Smooth muscle cell (in vitro differentiated cells): ENCODE data around the gene NUP85. TPM values are rescaled to one million over a fixed set of nuclear protein-coding genes. Genes with fewer than 3 reads are reported as not detected.
A peak's percentile ranks its signal among the peaks of the same experiment; 100 is the strongest.
"Not testable (repeated sequence)": the region's sequence is repeated elsewhere in the genome, so short reads cannot be mapped to it uniquely, and the experiment has no call there.

Source experiments
- DNase-seq: peaks from one replicate; lab custom pipeline; 2025; ENCODE audit not compliant: unreplicated experiment; lab: John Stamatoyannopoulos, UW
- H2AFZ ChIP-seq: fragments of 200-600 bp; sonication (generic); 2 replicates; pipeline ENCODE4 v1.6.0; 2016; ENCODE audit warnings: antibody characterized with exemption, low read depth, mild to moderate bottlenecking
- H3F3A ChIP-seq: fragments of 200-600 bp; sonication (generic); 2 replicates; pipeline ENCODE4 v1.6.0; 2017; ENCODE audit warnings: antibody characterized with exemption, low read depth
- H3K27ac ChIP-seq: fragments of 200-600 bp; sonication (generic); 2 replicates; pipeline ENCODE4 v1.5.1; 2016; ENCODE audit warnings: low read depth, mild to moderate bottlenecking
- H3K27me3 ChIP-seq: fragments of 200-600 bp; sonication (generic); 2 replicates; pipeline ENCODE4 v1.6.1; 2016; ENCODE audit warnings: low read depth, mild to moderate bottlenecking
- H3K36me3 ChIP-seq: fragments of 200-600 bp; sonication (generic); 2 replicates; pipeline ENCODE4 v1.5.1; 2016; ENCODE audit warnings: low read depth
- H3K4me1 ChIP-seq: fragments of 200-600 bp; sonication (generic); 2 replicates; pipeline ENCODE4 v1.5.1; 2016; ENCODE audit warnings: low read depth
- H3K4me2 ChIP-seq: fragments of 200-600 bp; sonication (generic); 2 replicates; pipeline ENCODE4 v1.6.0; 2016; ENCODE audit warnings: mild to moderate bottlenecking
- H3K4me3 ChIP-seq: fragments of 200-600 bp; sonication (generic); 2 replicates; pipeline ENCODE4 v1.5.1; 2016; ENCODE audit warnings: mild to moderate bottlenecking
- H3K79me2 ChIP-seq: fragments of 200-600 bp; sonication (generic); 2 replicates; pipeline ENCODE4 v1.6.0; 2016; ENCODE audit warnings: low read depth, mild to moderate bottlenecking
- H3K9ac ChIP-seq: fragments of 200-600 bp; sonication (generic); 2 replicates; pipeline ENCODE4 v1.6.0; 2016; ENCODE audit warnings: low read depth
- H3K9me3 ChIP-seq: fragments of 200-600 bp; sonication (generic); replicated peaks from 2 replicates; pipeline ENCODE4 v1.5.1; 2016; ENCODE audit warnings: low read depth
- H4K20me1 ChIP-seq: fragments of 200-600 bp; sonication (generic); 2 replicates; pipeline ENCODE4 v1.6.0; 2016; ENCODE audit warnings: low read depth
- WGBS: methylation state at CpG from one replicate; pipeline ENCODE4 v1.1.7; 2016; ENCODE audit warnings: low lambda C conversion rate; 5-methylcytosine and 5-hydroxymethylcytosine counted together
- polyA plus RNA-seq: library from polyadenylated mRNA; unstranded; fragments of >200 nt; fragmentation: Nextera tagmentation; extraction: Ambion mirVana; gene quantifications from 2 replicates; pipeline ENCODE4 v1.2.1, GENCODE V29; 2016
- total RNA-seq: library from RNA; depleted of rRNA; stranded (reverse); fragments of >200 nt; gene quantifications from 2 replicates; pipeline ENCODE4 v1.2.3, GENCODE V29; 2014
- TF ChIP-seq, protein P1 (sequence below): fragments of 200-600 bp; sonication (generic); IDR thresholded peaks from 2 replicates; pipeline ENCODE4 v1.5.1; 2017; ENCODE audit warnings: borderline replicate concordance, mild to moderate bottlenecking, antibody characterized with exemption; ENCODE audit not compliant: insufficient read depth, poor library complexity, severe bottlenecking

The NUP85 gene
- total and polyA plus RNA-seq, 2 experiments from 2014 or later, result 24.0 to 43.2 TPM

DNA sequence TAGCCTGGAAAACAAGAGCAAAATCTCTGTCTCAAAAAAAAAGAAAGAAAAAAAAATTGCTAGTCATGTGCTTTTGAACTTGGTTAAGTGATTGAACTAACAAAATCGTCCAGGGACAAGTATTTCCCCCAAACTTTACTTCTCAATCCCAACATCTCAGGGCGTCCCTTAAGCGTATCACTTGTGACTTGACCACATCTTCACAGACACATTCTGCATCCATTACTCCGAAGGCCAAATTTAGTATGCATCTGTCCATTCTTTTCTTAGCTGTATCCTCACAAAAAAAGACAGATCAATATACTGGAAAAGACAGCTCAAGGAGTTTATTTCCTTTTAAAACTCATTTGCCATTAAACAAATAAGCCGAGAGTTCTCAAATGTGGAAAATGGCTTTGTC, 45.3 kb upstream of the NUP85 start:
- Histone ChIP-seq H3K9me3 (no peaks in the 10 kb centered on the region), H3K4me2 (no peak overlapping the region), H3K4me1 (peaks cover 3% of the 10 kb centered on the region), H3K4me3 (no peak overlapping the region), H2AFZ (no peak overlapping the region), H3K27me3 (no peaks in the 10 kb centered on the region), H3F3A (peaks cover 14% of the 10 kb centered on the region), H4K20me1 (no peaks in the 10 kb centered on the region), H3K27ac (peak overlapping the region; percentile 79), H3K79me2 (no peaks in the 10 kb centered on the region), H3K36me3 (no peaks in the 10 kb centered on the region), H3K9ac (no peak overlapping the region)
- TF ChIP-seq, protein P1, sequence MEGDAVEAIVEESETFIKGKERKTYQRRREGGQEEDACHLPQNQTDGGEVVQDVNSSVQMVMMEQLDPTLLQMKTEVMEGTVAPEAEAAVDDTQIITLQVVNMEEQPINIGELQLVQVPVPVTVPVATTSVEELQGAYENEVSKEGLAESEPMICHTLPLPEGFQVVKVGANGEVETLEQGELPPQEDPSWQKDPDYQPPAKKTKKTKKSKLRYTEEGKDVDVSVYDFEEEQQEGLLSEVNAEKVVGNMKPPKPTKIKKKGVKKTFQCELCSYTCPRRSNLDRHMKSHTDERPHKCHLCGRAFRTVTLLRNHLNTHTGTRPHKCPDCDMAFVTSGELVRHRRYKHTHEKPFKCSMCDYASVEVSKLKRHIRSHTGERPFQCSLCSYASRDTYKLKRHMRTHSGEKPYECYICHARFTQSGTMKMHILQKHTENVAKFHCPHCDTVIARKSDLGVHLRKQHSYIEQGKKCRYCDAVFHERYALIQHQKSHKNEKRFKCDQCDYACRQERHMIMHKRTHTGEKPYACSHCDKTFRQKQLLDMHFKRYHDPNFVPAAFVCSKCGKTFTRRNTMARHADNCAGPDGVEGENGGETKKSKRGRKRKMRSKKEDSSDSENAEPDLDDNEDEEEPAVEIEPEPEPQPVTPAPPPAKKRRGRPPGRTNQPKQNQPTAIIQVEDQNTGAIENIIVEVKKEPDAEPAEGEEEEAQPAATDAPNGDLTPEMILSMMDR, result no peak
- DNase-seq, result no peak
- 91% methylated on average over 5 of the region's 5 CpGs for WGBS

DNA sequence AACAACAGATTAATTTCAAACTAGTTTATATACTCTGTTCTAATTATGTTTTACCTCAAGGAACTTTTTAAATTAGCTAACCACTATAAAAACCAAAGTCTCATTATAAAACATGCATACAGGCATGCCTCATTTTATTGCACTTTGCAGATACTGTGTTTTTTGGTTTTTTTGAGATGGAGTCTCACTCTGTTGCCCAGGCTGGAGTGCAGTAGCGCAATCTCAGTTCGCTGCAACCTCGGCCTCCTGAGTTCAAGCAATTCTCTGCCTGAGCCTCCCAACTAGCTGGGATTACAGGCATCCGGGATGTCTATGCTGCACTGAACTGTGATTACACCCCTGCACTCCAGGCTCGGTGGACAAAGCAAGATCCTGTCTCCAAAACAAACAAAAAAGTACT, 42.4 kb upstream of the NUP85 start:
- H3K27ac ChIP-seq, result no peak overlapping the region
- peaks cover 9% of the 10 kb centered on the region for H3K36me3 ChIP-seq
- no peaks in the 10 kb centered on the region for H3K9me3 ChIP-seq
- H3K4me2 ChIP-seq, result no peak overlapping the region
- TF ChIP-seq, protein P1, result no peak
- H3K27me3 ChIP-seq, result no peaks in the 10 kb centered on the region
- H3K9ac ChIP-seq, result no peak overlapping the region
- H2AFZ ChIP-seq, result no peak overlapping the region
- H3K79me2 ChIP-seq, result no peaks in the 10 kb centered on the region
- 96% methylated on average over 5 of the region's 5 CpGs for WGBS
- H3F3A ChIP-seq, result peaks cover 9% of the 10 kb centered on the region
- H3K4me1 ChIP-seq, result no peaks in the 10 kb centered on the region
- DNase-seq, result no peak
- peaks cover 4% of the 10 kb centered on the region for H4K20me1 ChIP-seq
- no peak overlapping the region for H3K4me3 ChIP-seq

DNA sequence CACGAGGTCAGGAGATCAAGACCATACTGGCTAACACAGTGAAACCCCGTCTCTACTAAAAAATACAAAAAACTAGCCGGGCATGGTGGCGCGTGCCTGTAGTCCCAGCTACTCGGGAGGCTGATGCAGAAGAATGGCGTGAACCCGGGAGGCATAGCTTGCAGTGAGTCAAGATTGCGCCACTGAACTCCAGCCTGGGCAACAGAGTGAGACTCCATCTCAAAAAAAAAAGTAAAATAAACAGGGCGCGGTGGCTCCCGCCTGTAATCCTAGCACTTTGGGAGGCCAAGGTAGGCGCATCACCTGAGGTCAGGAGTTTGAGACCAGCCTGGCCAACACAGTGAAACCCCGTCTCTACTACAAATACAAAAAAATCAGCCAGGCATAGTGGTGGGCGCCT, 40.9 kb upstream of the NUP85 start:
- not testable (repeated sequence) for H3K4me2 ChIP-seq, H3K4me3 ChIP-seq, H3K27me3 ChIP-seq, DNase-seq, H3F3A ChIP-seq, H3K79me2 ChIP-seq, H3K36me3 ChIP-seq, H2AFZ ChIP-seq, H3K9ac ChIP-seq, H3K9me3 ChIP-seq, H3K4me1 ChIP-seq
- H4K20me1 ChIP-seq, result peaks cover 17% of the 10 kb centered on the region
- peak overlapping the region; percentile 62 for H3K27ac ChIP-seq
- 99% methylated on average over 15 of the region's 15 CpGs for WGBS

DNA sequence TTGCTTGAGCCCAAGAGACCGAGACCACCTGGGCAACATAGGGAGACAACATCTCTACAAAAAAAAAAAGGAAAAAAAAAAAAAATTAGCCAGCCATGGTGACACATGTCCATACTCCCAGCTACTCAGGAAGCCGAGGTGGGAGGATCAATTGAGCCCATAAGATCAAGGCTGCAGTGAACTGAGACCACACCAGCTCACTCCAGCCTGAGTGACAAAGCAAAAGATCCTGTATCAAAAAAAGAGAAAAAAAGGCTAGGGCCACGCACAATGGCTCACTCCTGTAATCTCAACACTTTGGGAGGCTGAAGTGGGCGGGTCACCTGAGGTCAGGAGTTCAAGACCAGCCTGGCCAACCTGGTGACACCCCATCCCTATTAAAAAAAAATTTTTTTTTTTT, 36.5 kb upstream of the NUP85 start:
- Histone ChIP-seq H3F3A (peaks cover 3% of the 10 kb centered on the region), H3K9ac (no peak overlapping the region), H3K27ac (no peak overlapping the region), H3K4me2 (no peak overlapping the region), H3K4me1 (no peaks in the 10 kb centered on the region), H3K79me2 (peaks cover 35% of the 10 kb centered on the region), H3K36me3 (peaks cover 9% of the 10 kb centered on the region), H3K27me3 (no peaks in the 10 kb centered on the region), H2AFZ (no peak overlapping the region), H3K9me3 (no peaks in the 10 kb centered on the region), H4K20me1 (peaks cover 61% of the 10 kb centered on the region), H3K4me3 (no peak overlapping the region)
- 94% methylated on average over 4 of the region's 4 CpGs for WGBS
- no peak for DNase-seq
- TF ChIP-seq, protein P1, result no peak
